ENCODE results near the gene KLF7. TPM values are rescaled to one million over a fixed set of nuclear protein-coding genes. Genes with fewer than 3 reads are reported as not detected.

Gene KLF7
- total RNA-seq, 1 experiment from 2014 or later = 17.1 TPM

DNA sequence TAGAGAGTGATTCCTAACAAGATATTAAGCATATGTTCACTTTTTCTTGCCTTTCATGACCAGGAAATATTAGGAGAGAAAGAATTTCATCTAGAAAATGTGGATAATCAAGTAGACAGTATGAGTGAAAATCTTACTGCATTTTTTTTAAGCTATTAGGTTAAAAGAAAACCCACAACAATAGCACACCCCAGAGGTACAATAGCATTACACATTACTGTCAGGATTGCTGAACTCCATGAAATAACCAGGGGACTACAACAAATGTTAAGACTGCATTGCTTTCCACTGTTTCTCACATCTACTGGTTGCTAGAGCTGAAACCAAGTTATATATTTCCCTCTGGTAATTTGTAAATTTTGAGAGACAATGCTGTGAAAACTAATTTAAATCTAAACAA is 33.7 kb downstream of the KLF7 start:
- no peak overlapping the region for H3K4me3 ChIP-seq (ENCODE audit: low read depth in 2 of 2, low read length in 2 of 2)
- H3K9me3 ChIP-seq (ENCODE audit: control insufficient read depth, insufficient read depth, low read depth, low read length) = no peaks in the 10 kb centered on the region
- H3K4me1 ChIP-seq (ENCODE audit: control insufficient read depth, insufficient read depth, low read length) = peaks cover 9% of the 10 kb centered on the region; the same call in 1 of the 2 replicates
- H3K36me3 ChIP-seq (ENCODE audit: control insufficient read depth, insufficient read depth, low read length) = no peaks in the 10 kb centered on the region
- intact Hi-C loops (cut with micrococcal nuclease; ENCODE audit: unreplicated experiment) (no loop called here), in situ Hi-C loops (cut with HindIII; ENCODE audit: low pct_unique_long_range_greater_than_20kb, low sequenced_read_pairs) (no loop called here)
- ChIA-PET CTCF (no interaction called here), POLR2A (no interaction called here)
- H3K27me3 ChIP-seq (ENCODE audit: control insufficient read depth, insufficient read depth, low read length) = no peaks in the 10 kb centered on the region
- TF ChIP-seq SIN3A (IDR thresholded peaks at IDR 0.05; ENCODE audit: borderline replicate concordance, insufficient read depth, low read depth, low read length) = no peak
- no peak for TF ChIP-seq POLR2AphosphoS5 (IDR thresholded peaks at IDR 0.05; ENCODE audit: low read depth, low read length)
- TF ChIP-seq, protein P1, sequence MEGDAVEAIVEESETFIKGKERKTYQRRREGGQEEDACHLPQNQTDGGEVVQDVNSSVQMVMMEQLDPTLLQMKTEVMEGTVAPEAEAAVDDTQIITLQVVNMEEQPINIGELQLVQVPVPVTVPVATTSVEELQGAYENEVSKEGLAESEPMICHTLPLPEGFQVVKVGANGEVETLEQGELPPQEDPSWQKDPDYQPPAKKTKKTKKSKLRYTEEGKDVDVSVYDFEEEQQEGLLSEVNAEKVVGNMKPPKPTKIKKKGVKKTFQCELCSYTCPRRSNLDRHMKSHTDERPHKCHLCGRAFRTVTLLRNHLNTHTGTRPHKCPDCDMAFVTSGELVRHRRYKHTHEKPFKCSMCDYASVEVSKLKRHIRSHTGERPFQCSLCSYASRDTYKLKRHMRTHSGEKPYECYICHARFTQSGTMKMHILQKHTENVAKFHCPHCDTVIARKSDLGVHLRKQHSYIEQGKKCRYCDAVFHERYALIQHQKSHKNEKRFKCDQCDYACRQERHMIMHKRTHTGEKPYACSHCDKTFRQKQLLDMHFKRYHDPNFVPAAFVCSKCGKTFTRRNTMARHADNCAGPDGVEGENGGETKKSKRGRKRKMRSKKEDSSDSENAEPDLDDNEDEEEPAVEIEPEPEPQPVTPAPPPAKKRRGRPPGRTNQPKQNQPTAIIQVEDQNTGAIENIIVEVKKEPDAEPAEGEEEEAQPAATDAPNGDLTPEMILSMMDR (IDR thresholded peaks at IDR 0.05) = no peak
- TF ChIP-seq TCF7L2 (IDR thresholded peaks at IDR 0.05; ENCODE audit: low read depth, low read length) = no peak
- TF ChIP-seq, protein P2, sequence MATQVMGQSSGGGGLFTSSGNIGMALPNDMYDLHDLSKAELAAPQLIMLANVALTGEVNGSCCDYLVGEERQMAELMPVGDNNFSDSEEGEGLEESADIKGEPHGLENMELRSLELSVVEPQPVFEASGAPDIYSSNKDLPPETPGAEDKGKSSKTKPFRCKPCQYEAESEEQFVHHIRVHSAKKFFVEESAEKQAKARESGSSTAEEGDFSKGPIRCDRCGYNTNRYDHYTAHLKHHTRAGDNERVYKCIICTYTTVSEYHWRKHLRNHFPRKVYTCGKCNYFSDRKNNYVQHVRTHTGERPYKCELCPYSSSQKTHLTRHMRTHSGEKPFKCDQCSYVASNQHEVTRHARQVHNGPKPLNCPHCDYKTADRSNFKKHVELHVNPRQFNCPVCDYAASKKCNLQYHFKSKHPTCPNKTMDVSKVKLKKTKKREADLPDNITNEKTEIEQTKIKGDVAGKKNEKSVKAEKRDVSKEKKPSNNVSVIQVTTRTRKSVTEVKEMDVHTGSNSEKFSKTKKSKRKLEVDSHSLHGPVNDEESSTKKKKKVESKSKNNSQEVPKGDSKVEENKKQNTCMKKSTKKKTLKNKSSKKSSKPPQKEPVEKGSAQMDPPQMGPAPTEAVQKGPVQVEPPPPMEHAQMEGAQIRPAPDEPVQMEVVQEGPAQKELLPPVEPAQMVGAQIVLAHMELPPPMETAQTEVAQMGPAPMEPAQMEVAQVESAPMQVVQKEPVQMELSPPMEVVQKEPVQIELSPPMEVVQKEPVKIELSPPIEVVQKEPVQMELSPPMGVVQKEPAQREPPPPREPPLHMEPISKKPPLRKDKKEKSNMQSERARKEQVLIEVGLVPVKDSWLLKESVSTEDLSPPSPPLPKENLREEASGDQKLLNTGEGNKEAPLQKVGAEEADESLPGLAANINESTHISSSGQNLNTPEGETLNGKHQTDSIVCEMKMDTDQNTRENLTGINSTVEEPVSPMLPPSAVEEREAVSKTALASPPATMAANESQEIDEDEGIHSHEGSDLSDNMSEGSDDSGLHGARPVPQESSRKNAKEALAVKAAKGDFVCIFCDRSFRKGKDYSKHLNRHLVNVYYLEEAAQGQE (IDR thresholded peaks at IDR 0.05; ENCODE audit: insufficient read depth in 1 of 2, low read depth in 2 of 2, low read length in 1 of 2) = no peak
- BruUV-seq (replicated peaks) = no TSS peak
- H3K27ac ChIP-seq (ENCODE audit: low read length) = no peak overlapping the region
- no peak for DNase-seq (ENCODE audit: low read depth, low spot score)
- no peak for ATAC-seq

DNA sequence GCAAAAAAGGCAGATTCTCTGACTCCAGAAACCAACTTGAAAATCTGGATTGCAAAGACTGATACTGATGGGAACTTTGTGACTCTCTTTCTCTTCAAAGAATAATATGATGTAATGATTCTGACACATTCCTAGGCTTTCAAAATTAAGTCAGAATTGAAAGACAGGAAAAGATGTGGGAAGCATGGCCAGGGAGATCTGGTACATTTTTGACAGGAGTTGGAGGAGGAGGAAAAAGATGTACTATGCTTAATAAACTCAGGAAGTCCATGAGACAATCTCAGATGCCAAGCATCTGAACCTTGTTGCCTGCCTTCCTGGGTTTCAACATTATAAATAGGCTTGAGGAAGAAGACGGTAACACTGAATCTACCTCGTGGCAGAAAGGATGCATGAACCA is 34.2 kb downstream of the KLF7 start:
- ChIA-PET CTCF (no interaction called here), POLR2A (no interaction called here)
- no peak for ATAC-seq
- Histone ChIP-seq H3K36me3 (ENCODE audit: control insufficient read depth, insufficient read depth, low read length) (no peaks in the 10 kb centered on the region), H3K4me3 (ENCODE audit: low read depth in 2 of 2, low read length in 2 of 2) (no peak overlapping the region), H3K9me3 (ENCODE audit: control insufficient read depth, insufficient read depth, low read depth, low read length) (no peaks in the 10 kb centered on the region), H3K27me3 (ENCODE audit: control insufficient read depth, insufficient read depth, low read length) (no peaks in the 10 kb centered on the region), H3K27ac (ENCODE audit: low read length) (no peak overlapping the region), H3K4me1 (ENCODE audit: control insufficient read depth, insufficient read depth, low read length) (peaks cover 9% of the 10 kb centered on the region; the same call in 1 of the 2 replicates)
- in situ Hi-C loops (cut with HindIII; ENCODE audit: low pct_unique_long_range_greater_than_20kb, low sequenced_read_pairs) (no loop called here), intact Hi-C loops (cut with micrococcal nuclease; ENCODE audit: unreplicated experiment) (no loop called here)
- TF ChIP-seq SIN3A (IDR thresholded peaks at IDR 0.05; ENCODE audit: borderline replicate concordance, insufficient read depth, low read depth, low read length) (no peak), POLR2AphosphoS5 (IDR thresholded peaks at IDR 0.05; ENCODE audit: low read depth, low read length) (no peak), TCF7L2 (IDR thresholded peaks at IDR 0.05; ENCODE audit: low read depth, low read length) (no peak)
- TF ChIP-seq, protein P2 (IDR thresholded peaks at IDR 0.05; ENCODE audit: insufficient read depth in 1 of 2, low read depth in 2 of 2, low read length in 1 of 2) = no peak
- TF ChIP-seq, protein P1 (IDR thresholded peaks at IDR 0.05) = no peak
- BruUV-seq (replicated peaks) = no TSS peak
- DNase-seq (ENCODE audit: low read depth, low spot score) = no peak
